NCI-H1048 (cell line): Measurements from ENCODE around the gene C20orf141.
"Not testable (repeated sequence)": the region's sequence is repeated elsewhere in the genome, so short reads cannot be mapped to it uniquely, and the experiment has no call there.

Experiments used
- DNase-seq: peaks from one replicate; lab custom pipeline; 2025; lab: John Stamatoyannopoulos, UW

The C20orf141 gene

DNA sequence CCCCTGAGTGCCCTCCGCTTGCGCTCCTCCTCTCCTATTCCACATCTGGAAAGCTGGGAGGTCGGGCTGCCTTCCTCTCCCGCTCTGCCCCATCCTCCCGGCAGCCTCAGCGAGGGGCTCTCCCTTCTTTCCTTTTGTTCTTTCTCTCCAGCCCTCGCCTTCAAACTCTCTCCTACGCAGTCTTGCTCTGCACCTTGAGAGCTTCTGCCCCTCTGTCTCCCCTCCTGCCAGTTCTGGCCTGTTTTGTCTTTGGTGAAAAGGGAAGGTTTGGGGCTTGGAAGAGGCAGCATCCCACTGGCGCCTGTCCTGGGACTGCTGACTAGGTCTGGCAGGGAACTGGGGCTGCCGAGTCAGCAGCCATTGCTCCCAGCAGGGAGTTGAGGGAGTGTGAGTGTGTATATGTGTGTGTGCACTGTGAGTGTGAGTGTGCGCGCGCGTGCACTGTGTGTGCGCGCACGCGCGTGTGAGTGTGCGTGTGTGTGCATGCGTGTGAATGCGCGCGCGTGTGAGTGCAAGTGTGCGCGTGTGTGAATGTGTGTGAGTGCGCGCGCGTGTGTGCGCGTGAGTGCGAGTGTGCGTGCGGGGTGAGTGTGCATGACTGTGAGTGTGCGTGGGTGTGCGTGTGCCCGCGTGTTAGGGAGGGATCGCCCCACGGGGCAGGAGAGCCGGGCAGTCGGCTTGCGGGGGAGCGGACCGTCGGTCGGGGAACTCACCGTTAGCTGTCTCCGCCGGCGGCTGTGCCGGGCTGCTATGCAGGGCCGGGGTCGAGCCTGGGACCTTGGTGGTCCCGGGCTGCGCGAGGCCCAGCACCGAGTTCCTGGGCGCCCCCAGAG is 14.9 kb upstream of the C20orf141 start:
- no peak for DNase-seq

DNA sequence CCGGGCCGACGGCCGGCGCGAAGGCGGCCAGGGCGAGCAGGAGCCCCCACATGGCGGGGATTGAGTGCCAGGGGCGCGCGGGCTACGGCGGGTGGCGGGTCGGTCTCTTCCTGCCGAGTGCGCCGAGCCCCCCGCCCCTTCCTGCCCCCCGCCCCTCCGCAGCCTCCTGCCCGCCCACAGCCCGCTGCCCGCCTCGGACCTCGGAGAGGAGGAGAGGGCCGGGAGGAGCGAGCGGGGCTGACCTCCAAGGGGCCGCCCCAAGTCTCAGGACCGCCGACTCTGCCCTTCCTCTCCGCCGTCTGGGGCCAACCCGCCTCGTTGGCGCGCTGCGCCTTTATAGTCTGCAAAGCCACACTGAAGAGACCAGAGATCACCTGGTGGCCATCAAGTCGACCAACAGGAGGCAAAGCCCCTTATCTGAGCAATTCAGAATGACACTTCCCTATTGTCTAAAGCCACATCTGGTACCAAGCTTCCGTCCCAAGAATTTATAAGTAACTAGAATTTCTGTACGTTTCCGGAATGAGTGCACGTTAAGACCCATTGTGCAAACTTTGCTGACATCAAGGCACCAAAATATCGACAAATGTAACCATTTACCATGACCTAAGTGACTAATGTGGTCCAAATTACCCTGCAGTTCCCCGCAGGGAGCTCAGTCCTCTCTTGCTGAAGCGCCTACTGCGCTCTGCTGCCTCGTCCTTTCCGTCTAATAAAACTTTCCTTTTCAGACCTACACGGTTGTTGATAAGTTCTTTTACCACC is 14.1 kb upstream of the C20orf141 start, which contains the start of gene CPXM1:
Gene CPXM1, minus strand, starts transcription at position 107 of the 765 bp plus-strand sequence. Its CDS starts 55 bp downstream, at position 52.
- DNase-seq: no peak

DNA sequence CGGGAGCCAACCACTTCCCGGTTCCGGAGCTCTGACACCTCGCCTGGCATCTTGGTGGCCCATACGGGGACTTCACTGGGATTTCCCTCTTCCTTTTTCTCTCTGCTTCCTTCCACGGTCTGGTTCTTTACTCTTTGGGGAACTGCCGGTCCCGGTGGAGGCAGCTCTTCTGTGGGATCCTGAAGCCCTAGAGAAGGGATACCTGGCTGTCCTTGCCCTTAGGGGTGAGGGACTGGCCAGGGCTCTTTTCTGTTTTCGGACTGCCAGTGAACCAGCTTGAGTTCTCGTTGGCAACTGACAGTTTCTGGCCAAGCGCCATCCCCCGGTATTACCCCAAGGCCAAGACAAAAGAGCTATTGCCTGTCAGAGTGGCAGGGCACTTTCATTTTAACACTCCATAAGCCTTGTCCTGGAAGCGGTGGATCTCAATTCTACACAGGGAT is 13.5 kb upstream of the C20orf141 start:
- DNase-seq: no peak

DNA sequence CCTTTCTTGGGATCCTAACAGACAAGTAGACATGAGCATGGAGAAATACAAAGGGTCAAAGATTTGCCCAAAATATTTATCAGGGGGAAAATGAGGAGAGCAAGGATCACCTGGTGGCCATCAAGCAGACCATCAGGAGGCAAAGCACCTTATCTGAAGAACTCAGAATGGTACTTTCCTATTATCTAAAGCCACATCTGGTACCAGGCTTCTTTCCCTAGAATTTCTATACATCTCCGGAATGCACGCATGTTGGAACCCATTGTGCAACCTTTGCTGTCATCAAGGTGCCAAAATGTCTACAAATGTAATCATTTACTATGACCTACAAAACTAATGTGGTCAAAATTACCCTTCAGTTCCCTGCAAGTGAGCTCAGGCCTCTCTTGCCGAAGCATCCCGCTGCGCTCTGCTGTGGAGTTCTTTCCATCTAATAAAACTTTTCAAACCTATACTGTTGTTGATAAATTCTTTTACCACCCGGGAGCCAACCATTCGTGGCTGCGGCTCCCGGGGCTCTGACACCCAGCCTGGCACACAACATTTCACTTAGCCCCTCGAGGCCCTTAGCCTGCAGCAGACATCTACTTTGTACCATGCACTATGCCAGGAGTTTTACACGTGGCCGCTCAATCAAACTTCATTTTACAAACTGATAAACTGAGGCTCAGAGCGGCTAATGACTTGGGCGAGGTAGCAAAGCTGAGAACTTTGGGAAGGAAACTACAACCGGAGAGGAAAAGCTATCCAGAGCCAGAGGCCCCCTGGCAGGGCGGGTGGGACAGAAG is 10.6 kb upstream of the C20orf141 start:
- DNase-seq: no peak

DNA sequence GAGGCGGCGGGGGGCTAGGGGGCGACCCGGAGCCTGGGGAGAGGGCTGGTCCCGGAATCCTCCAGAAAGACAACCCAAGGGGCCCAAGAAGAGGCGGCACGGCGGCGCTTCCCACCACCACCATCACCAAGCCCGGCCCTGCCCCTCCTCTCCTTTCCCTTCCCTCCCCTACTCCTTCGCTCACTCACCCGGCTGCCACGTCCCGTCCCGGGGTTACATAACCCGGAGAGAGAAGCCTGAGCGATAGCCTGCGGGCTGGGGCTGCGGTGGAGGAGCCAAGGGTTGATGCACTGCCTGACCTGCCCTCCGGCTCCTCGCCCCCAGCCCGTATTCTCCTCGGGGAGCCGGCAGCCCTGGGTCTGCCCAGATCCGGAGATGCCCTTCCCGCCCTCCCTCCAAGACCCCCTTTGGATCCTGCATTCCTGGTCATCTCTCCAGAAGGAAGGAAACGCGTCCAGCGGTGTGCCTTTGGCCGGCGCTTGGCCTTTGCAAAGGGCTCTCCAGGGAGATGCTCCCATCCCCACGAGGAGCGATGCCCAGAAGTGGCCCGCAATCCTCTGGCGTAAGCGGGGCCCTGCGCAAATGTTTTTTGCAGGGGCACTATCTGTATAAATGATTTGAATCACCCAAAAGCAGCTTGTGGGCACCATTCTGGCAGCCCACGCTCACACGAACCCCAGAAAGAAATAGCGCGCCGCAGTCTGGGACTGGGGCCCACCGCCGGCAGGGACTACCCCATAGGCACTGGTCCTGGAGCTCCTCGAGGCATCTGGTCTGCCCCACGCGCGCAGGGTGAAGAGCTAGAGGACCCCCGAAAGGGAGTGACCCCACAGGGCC is 9.7 kb upstream of the C20orf141 start:
- DNase-seq: no peak

GRCh38 chr20:2805689-2806350 is 9.0 kb upstream of the C20orf141 start:
- DNase-seq: no peak

- DNase-seq: no peak
These were observed 8.5 kb upstream of the C20orf141 start for GRCh38 chr20:2806351-2806701.

DNA sequence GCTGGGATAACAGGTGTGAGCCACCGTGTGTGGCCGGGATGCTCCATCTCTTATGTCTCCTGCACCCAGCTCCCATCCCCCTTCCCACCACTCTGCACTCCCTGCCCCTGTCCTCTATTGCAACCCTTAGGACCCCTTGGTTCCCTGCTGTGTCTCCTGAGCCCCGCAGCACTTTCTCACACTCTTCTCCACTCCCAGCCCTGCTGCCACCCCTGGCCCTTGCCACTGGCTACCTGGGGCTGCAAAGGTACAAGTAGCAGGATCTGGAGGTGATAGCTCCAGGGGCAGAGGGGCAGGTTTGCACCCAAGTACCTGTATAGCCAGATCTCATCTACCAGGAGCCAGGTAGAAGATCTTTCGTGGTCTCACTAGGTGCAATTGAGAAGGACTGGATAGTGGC is 7.8 kb upstream of the C20orf141 start:
- DNase-seq: no peak

DNA sequence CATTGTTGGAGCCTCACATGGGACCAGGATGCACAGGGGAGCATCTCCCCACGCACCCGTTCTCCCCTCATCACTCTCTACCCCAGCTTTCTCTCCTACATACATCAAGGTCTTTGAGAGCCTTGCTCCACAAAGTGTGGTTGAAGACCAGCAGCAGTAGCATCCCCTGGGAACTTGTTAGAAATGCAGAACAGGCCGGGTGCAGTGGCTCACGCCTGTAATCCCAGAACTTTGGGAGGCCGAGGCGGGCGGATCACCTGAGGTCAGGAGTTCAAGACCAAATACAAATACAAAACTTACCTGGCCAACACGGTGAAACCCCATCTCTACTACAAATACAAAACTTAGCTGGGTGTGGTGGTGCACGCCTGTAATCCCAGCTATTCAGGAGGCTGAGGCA is 6.9 kb upstream of the C20orf141 start:
- not testable (repeated sequence) for DNase-seq

GRCh38 chr20:2809690-2810089 is 5.1 kb upstream of the C20orf141 start:
- DNase-seq: no peak

DNA sequence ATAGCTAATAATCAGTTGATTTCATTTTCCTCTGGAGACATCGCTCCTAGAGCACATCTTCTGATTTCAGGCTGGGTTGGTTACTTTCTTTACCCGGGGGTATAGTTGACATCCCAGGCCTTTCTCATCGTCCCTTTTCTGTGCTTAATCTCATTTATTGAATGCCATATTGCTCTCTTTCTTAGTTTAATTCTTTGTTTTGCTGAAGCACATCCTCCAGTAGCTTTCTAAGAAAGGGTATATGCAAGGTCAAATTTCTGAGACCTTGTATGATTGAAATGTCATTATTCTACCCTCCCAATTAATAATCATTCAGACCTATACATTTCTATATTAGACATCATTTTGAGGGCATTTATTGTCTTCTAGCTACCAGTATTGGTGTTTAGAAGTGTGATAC is 2.6 kb upstream of the C20orf141 start:
- DNase-seq: no peak

DNA sequence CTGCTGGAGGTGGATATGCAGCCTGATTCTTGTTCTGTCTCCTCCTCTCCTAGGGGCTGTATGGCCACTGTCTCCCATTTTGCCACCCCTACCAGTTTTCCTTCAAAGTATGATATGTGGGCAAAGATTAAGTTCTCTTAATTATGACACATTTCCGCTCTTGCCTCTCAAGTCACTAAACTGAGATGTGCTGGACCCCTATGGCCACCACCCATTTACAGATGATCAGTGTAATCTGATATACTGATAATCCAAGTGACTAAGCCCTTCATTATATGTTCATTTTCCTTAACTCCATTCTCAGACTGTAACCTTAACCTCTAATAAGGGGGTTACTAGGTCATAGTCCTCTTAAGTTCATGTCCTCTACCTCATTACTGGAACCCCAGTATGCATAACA is 711 bp upstream of the C20orf141 start:
- no peak for DNase-seq

DNA sequence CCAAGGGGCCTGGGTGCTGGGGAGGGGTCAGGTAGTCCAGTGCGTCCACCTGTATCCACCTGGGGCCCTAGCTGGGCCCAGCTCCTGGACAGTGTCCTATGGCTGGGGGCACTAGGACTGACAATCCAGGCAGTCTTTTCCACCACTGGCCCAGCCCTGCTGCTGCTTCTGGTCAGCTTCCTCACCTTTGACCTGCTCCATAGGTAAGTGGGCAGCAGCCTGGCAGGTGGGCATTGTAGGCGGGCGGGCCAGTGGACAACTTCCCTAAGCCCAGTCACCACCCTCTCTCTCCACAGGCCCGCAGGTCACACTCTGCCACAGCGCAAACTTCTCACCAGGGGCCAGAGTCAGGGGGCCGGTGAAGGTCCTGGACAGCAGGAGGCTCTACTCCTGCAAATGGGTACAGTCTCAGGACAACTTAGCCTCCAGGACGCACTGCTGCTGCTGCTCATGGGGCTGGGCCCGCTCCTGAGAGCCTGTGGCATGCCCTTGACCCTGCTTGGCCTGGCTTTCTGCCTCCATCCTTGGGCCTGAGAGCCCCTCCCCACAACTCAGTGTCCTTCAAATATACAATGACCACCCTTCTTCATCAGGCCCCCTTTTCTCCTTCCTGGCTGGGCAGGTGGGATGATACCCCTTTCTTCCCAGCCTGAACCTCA is 584 bp downstream of the C20orf141 start:
- no peak for DNase-seq

DNA sequence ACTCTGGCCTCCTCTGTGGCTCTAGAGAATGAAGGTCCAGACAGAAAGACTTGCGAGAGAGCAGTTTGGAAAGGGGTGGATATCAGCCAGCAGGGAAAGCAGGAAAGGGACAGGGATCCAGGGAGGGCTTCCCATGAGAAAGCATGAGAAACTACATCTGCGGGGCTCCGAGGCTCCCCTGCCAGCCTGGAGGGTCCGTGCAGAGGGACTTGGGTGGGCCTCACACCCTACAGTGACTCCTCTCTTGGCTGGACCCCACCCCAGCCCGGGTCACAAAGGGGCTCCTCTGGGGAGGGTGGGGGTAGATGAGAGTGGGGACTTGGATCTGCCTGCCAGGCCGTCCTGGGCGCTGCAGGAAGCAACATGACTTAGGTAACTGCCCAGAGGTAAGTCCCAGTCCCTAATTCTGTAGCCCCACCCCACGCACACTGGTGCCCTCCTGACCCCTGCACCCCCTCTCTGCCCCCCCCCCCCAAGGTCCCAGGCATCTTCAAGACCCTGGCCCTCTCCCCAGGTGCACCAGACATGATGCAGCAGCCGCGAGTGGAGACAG is 1.3 kb downstream of the C20orf141 start, which contains the start of gene TMEM239:
Gene TMEM239, plus strand, starts transcription at position 335 of the 553 bp plus-strand sequence. Its CDS starts 191 bp downstream, at position 526.
- DNase-seq: no peak

- no peak for DNase-seq
These were observed 2.0 kb downstream of the C20orf141 start for GRCh38 chr20:2816583-2817340.

DNA sequence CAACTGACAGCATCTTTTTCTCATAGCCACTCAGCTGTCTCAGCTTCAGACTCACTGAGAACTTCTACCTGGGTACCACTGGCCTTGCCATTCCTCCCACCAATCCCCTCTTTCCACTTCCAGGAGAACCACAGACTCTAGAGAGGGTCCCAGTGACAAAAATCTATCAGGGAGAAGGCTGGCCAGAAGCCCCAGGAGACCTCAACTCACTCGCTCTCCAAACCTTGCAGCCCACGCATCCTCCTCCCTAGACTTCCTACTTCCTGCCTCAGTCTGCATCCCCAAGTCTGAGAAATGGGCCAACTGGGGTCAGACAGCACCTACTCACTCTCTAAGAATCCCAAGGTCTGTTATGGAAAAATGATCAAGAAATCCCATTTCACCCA is 2.5 kb downstream of the C20orf141 start:
- DNase-seq: no peak

- no peak for DNase-seq
These were observed 3.3 kb downstream of the C20orf141 start for GRCh38 chr20:2817891-2818595.

DNA sequence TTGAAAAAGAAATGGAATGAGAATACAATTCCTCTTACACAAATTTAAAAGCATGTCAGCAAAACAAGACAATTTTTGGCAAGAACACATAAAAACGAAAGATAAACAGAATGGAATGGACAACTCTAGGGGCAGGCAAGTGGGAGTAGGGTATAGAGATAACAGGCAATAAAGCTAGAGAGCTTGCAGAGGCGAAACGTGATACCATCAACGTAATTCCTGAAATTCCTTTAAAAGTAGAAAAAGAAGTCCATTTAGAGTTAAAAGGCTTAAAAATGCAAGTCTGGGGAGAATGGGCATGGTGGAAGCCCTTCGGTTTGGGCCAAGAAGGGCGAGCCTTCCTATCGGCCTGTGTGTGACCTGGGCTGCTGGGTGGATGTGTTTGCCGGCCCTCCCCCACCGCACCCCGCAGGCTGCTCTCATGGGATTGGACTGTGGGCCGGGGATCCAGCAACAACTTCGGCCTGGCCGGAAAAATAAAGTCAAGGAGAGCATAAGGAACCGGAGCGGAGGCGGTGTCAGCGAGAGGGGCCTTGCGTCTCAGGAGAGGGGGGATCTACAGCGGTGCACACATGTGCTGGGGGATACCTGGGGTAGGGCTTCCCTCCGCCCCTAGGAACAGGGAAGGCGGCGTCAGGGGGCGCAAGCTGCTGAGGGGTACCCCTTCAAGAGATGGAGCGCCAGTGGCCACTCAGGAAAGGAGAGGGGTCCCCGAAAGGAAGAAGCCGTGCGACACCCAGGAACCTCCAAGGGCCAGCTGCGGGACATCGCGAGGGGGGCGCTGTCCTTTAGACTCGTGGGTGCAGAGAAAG is 5.5 kb downstream of the C20orf141 start:
- DNase-seq: no peak
